H1 (cell line): ENCODE data around the gene TMEM14C. TPM values are rescaled to one million over a fixed set of nuclear protein-coding genes. Genes with fewer than 3 reads are reported as not detected.

ENCODE experiments used
- SAP30 ChIP-seq: fragments of 300-600 bp; sonication (generic); IDR thresholded peaks from 2 replicates; pipeline ENCODE4 v1.7.1; 2012; ENCODE audit warnings: low read length, moderate library complexity, mild to moderate bottlenecking, inconsistent platforms; ENCODE audit not compliant: insufficient read depth, insufficient replicate concordance
- SP4 ChIP-seq: IDR thresholded peaks from 2 replicates; pipeline ENCODE4 v1.6.1; 2012; ENCODE audit warnings: low read length, inconsistent platforms
- polyA plus RNA-seq, 7 experiments: library from polyadenylated mRNA; depleted of rRNA in 3 of 7; stranded (reverse) in 5 of 7; unstranded in 2 of 7; fragments of >200 nt in 5 of 7; fragments of 200-250 nt in 2 of 7; gene quantifications; 1 replicate in 5 of 7; 2 replicates in 1 of 7; 4 replicates in 1 of 7; pipeline versions ENCODE4 v1.2.1 to v1.2.3, GENCODE V29; 2011 to 2013; ENCODE audit warnings: missing spikeins in 2 of 7, mixed read lengths in 2 of 7
- total RNA-seq: library from RNA; stranded (reverse); fragmentation: NEBNext Ultra II Directional; extraction: Animal tissue kit (Norgen Biotek cat#: 25700); gene quantifications from 2 replicates; pipeline ENCODE4 v1.2.1, GENCODE V29; 2021

TMEM14C gene
- total and polyA plus RNA-seq, 2 of the 8 experiments (the other 6 are each of a cell fraction or from before 2014, with no cell fraction given): 116 to 157 TPM

- TF ChIP-seq SAP30 (no peak), SP4 (no peak)
Observed at GRCh38 chr6:10759884-10760329, 37.0 kb downstream of the TMEM14C start (continued).
